Measurements from ENCODE around the gene GAA. TPM values are rescaled to one million over a fixed set of nuclear protein-coding genes. Genes with fewer than 3 reads are reported as not detected.

Gene GAA
- total RNA-seq, 1 donor: 76.7 TPM

DNA sequence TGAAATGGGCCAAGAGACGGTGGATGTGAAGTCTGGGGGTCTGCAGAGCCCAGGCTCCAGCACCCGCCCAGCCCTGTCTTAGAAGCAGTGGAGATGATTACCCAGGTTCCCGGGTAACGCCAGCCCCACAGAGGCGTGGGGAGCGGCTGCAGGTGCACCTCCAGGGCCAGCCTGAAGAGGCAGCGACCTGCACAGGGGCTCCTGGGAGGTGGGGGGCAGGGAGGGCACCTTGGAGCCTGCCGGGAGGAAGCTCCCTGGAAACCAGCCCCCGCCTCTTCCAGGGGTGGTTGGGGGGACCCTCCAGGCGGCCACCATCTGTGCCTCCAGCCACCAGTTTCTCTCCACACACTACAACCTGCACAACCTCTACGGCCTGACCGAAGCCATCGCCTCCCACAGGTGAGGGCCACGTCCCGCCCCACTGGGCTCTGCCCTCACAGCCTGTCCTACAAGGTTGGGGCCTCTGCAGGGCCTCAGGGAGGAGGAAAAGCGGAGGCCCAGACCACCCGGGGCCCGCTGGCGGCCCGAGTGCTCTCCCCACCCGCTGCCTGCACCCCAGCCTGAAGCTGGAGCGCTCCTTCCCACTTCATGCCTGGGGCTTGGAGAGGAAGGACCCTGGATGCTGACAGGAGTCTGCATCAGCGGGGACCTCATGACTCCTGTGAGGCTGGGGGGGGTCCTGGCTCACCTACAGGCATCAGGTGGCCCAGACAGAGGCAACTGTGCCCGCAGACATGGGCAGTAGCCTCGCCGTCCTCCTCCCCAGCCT lies 10.5 kb downstream of the GAA start:
- no peak overlapping the region for H3K4me2 ChIP-seq (ENCODE audit: insufficient read depth, low read length)

DNA sequence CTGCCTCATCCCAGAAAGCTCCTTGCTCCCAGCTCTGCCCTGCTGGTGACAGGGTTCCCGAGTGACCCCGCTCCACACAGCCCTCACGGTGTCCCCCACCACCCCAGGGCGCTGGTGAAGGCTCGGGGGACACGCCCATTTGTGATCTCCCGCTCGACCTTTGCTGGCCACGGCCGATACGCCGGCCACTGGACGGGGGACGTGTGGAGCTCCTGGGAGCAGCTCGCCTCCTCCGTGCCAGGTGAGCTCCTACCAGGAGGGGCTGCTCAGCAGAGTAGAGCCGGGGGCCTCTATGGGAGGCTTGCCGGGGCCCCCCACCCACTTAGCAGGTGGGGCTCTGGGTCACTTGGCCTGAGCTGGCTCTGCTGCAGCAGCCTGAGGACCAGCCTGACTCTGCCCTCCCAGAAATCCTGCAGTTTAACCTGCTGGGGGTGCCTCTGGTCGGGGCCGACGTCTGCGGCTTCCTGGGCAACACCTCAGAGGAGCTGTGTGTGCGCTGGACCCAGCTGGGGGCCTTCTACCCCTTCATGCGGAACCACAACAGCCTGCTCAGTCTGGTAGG lies 11.2 kb downstream of the GAA start:
- Histone ChIP-seq H3K4me2 (ENCODE audit: insufficient read depth, low read length) (no peak overlapping the region), H3K27ac (ENCODE audit: low read depth, low read length) (no peak overlapping the region), H3K9me3 (ENCODE audit: low read depth, low read length) (no peaks in the 10 kb centered on the region), H3K4me1 (ENCODE audit: insufficient read depth, low read length) (no peaks in the 10 kb centered on the region), H3K4me3 (ENCODE audit: insufficient read depth, low read length) (no peak overlapping the region), H3K79me2 (ENCODE audit: insufficient read depth, low read length) (no peaks in the 10 kb centered on the region), H2AFZ (ENCODE audit: low read length) (no peak overlapping the region), H3K27me3 (ENCODE audit: insufficient read depth, low read length) (no peaks in the 10 kb centered on the region), H3K36me3 (ENCODE audit: insufficient read depth, low read length) (no peaks in the 10 kb centered on the region), H4K20me1 (ENCODE audit: insufficient read depth, low read length) (no peaks in the 10 kb centered on the region)
- no peak for TF ChIP-seq CTCF (IDR thresholded peaks at IDR 0.05; ENCODE audit: extremely low read depth, low read depth, low read length)
- peak; percentile 61 for DNase-seq (ENCODE audit: insufficient read length, low spot score, missing footprints)

More for the DNA sequence above, 10.5 kb downstream of the GAA start:
- Histone ChIP-seq H3K4me1 (ENCODE audit: insufficient read depth, low read length) (no peaks in the 10 kb centered on the region), H3K27me3 (ENCODE audit: insufficient read depth, low read length) (no peaks in the 10 kb centered on the region), H3K4me3 (ENCODE audit: insufficient read depth, low read length) (no peak overlapping the region), H3K36me3 (ENCODE audit: insufficient read depth, low read length) (no peaks in the 10 kb centered on the region), H3K9me3 (ENCODE audit: low read depth, low read length) (no peaks in the 10 kb centered on the region), H4K20me1 (ENCODE audit: insufficient read depth, low read length) (no peaks in the 10 kb centered on the region), H3K27ac (ENCODE audit: low read depth, low read length) (no peak overlapping the region), H3K79me2 (ENCODE audit: insufficient read depth, low read length) (no peaks in the 10 kb centered on the region), H2AFZ (ENCODE audit: low read length) (no peak overlapping the region)
- TF ChIP-seq CTCF (IDR thresholded peaks at IDR 0.05; ENCODE audit: extremely low read depth, low read depth, low read length): no peak
- DNase-seq (ENCODE audit: insufficient read length, low spot score, missing footprints): peak; percentile 81

GRCh38 chr17:80113033-80113484 lies 11.7 kb downstream of the GAA start:
- H4K20me1 ChIP-seq (ENCODE audit: insufficient read depth, low read length): no peaks in the 10 kb centered on the region
- DNase-seq (ENCODE audit: insufficient read length, low spot score, missing footprints): peak; percentile 78
- H3K4me2 ChIP-seq (ENCODE audit: insufficient read depth, low read length): no peak overlapping the region
- no peaks in the 10 kb centered on the region for H3K36me3 ChIP-seq (ENCODE audit: insufficient read depth, low read length)
- H3K4me1 ChIP-seq (ENCODE audit: insufficient read depth, low read length): no peaks in the 10 kb centered on the region
- H3K9me3 ChIP-seq (ENCODE audit: low read depth, low read length): no peaks in the 10 kb centered on the region
- H2AFZ ChIP-seq (ENCODE audit: low read length): no peak overlapping the region
- no peak overlapping the region for H3K27ac ChIP-seq (ENCODE audit: low read depth, low read length)
- no peaks in the 10 kb centered on the region for H3K27me3 ChIP-seq (ENCODE audit: insufficient read depth, low read length)
- H3K79me2 ChIP-seq (ENCODE audit: insufficient read depth, low read length): no peaks in the 10 kb centered on the region
- no peak overlapping the region for H3K4me3 ChIP-seq (ENCODE audit: insufficient read depth, low read length)
- no peak for TF ChIP-seq CTCF (IDR thresholded peaks at IDR 0.05; ENCODE audit: extremely low read depth, low read depth, low read length)

DNA sequence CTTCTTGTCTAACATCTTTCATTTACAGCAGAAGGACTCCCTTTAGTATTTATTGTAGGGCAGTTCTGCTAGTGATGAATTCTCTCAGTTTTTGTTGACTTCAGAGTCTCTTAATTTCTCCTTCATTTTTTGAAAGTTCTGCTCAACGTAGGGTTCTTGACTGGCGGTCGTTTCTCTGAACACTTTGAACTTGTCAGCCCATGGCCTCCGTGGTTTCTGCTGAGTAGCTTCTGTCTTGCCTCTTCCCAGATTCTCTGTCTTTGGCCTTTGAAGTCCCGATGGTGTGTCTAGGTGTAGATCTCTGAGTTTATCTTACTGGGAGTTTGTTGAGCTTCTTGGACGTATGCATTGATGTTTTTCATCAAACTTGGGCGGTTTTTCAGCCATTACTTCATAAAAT lies 13.4 kb downstream of the GAA start:
- Histone ChIP-seq H3K27me3 (ENCODE audit: insufficient read depth, low read length) (no peaks in the 10 kb centered on the region), H3K4me3 (ENCODE audit: insufficient read depth, low read length) (no peak overlapping the region), H2AFZ (ENCODE audit: low read length) (no peak overlapping the region), H3K4me2 (ENCODE audit: insufficient read depth, low read length) (no peak overlapping the region), H3K79me2 (ENCODE audit: insufficient read depth, low read length) (no peaks in the 10 kb centered on the region), H3K4me1 (ENCODE audit: insufficient read depth, low read length) (no peaks in the 10 kb centered on the region), H3K27ac (ENCODE audit: low read depth, low read length) (no peak overlapping the region), H4K20me1 (ENCODE audit: insufficient read depth, low read length) (no peaks in the 10 kb centered on the region), H3K36me3 (ENCODE audit: insufficient read depth, low read length) (no peaks in the 10 kb centered on the region), H3K9me3 (ENCODE audit: low read depth, low read length) (no peaks in the 10 kb centered on the region)
- no peak for DNase-seq (ENCODE audit: insufficient read length, low spot score, missing footprints)
- no peak for TF ChIP-seq CTCF (IDR thresholded peaks at IDR 0.05; ENCODE audit: extremely low read depth, low read depth, low read length)
